Ovary (tissue), 9 donors: ENCODE data around the gene IL12RB1. TPM values are rescaled to one million over a fixed set of nuclear protein-coding genes. Genes with fewer than 3 reads are reported as not detected.

Experiments used
- DNase-seq, 5 donors: peaks; one replicate each; pipeline ENCODE4 v3.0.0-alpha.2; 2019 to 2020
- H3K27ac ChIP-seq, 2 donors: fragments of 200-600 bp; one replicate each; pipeline versions ENCODE4 v1.5.1 to v1.8.0; 2019 to 2022
- H3K27me3 ChIP-seq: fragments of 200-600 bp; one replicate; pipeline ENCODE4 v1.8.0; 2022
- H3K36me3 ChIP-seq: fragments of 200-600 bp; sonication (generic); one replicate; pipeline ENCODE4 v1.5.1; 2019
- H3K4me1 ChIP-seq: one replicate; pipeline ENCODE4 v1.8.1; 2013; ENCODE audit warnings: mild to moderate bottlenecking, moderate library complexity; ENCODE audit not compliant: insufficient read depth
- H3K4me3 ChIP-seq: fragments of 200-600 bp; sonication (generic); one replicate; pipeline ENCODE4 v1.5.1; 2017
- H3K9me3 ChIP-seq, 2 donors: fragments of 200-600 bp in 1 of 2; sonication (generic) in 1 of 2; one replicate each; pipeline versions ENCODE4 v1.5.1 to v1.8.1; 2013 to 2019; ENCODE audit warnings: mild to moderate bottlenecking in 1 of 2, moderate library complexity in 1 of 2
- CTCF ChIP-seq, 3 donors: fragments of 450-650 bp in 2 of 3; fragments of 200-600 bp in 1 of 3; IDR thresholded peaks; one replicate each; pipeline versions ENCODE4 v1.5.1 to v1.8.0; 2016 to 2022; ENCODE audit warnings: antibody characterized with exemption in 3 of 3, mild to moderate bottlenecking in 1 of 3
- EP300 ChIP-seq: sonication (generic); formaldehyde crosslinking; IDR thresholded peaks from one replicate; pipeline ENCODE4 v1.6.1; 2017; ENCODE audit warnings: antibody characterized with exemption
- POLR2A ChIP-seq: fragments of 450-650 bp; IDR thresholded peaks from one replicate; pipeline ENCODE4 v1.6.1; 2017; ENCODE audit warnings: antibody characterized with exemption, mild to moderate bottlenecking, moderate library complexity
- WGBS, 3 donors: extraction: QIAGEN DNeasy Blood & Tissue Kit in 1 of 3; methylation state at CpG; one replicate each; pipeline versions ENCODE4 v1.1.5 to v1.1.7; 2013 to 2017; 5-methylcytosine and 5-hydroxymethylcytosine counted together
- intact Hi-C, 4 donors: fragments of 100-400 bp; cut with DNase I; formaldehyde crosslinking; loops; one replicate each; pipeline versions ENCODE4 v1.11.0 to v1.15.1; 2022 to 2023
- polyA plus RNA-seq, 2 donors: library from polyadenylated mRNA; stranded (reverse); fragments of 200-250 nt in 1 of 2; fragments of 350-450 nt in 1 of 2; fragmentation: Illumina TruSeq in 1 of 2; extraction: RNeasy Lipid Tissue Mini Kit (QIAGEN cat#74804) in 1 of 2; gene quantifications; one replicate each; pipeline ENCODE4 v1.2.3, GENCODE V29; 2013 to 2014
- total RNA-seq, 7 donors: library from RNA; depleted of rRNA in 2 of 7; stranded (reverse); fragments of >200 nt in 2 of 7; fragmentation: NEBNext Ultra II Directional in 3 of 7; extraction: Animal tissue kit (Norgen Biotek cat#: 25700) in 3 of 7; gene quantifications; one replicate each; pipeline versions ENCODE4 v1.1.0 to v1.2.4, GENCODE V29; 2016 to 2023
- donor health status: DM: no; HTN: no; CAD: no; lungs with moderate emphysema.
- donor health status: DM: no; HTN: no; CAD: no.
- donor health status: Bipolar disorder and iron deficiency.
- donor health status: DM: yes; HTN: yes; CAD: no.
- donor health status: DM: no; HTN: no; CAD: no.
- donor health status: DM: yes; HTN: yes; CAD: no.

The IL12RB1 gene
- total and polyA plus RNA-seq, 9 donors: 0.22 to 0.89 (median 0.57) TPM

GRCh38 chr19:18065173-18065495 lies 21.6 kb downstream of the IL12RB1 start:
- H3K27ac ChIP-seq: no peak overlapping the region
- DNase-seq: no peak
- no peaks in the 10 kb centered on the region for H3K9me3 ChIP-seq
- 86 to 100% (median 90%) methylated on average over 1 of the region's 1 CpG for WGBS, 3 donors
- no peak overlapping the region for H3K4me3 ChIP-seq
- intact Hi-C loops: no loop called here
- H3K4me1 ChIP-seq: no peaks in the 10 kb centered on the region
- TF ChIP-seq EP300 (no peak), CTCF (IDR thresholded peaks at IDR 0.05) (no peak), POLR2A (no peak)
- no peaks in the 10 kb centered on the region for H3K36me3 ChIP-seq
- no peaks in the 10 kb centered on the region for H3K27me3 ChIP-seq

GRCh38 chr19:18063463-18063862 lies 23.3 kb downstream of the IL12RB1 start:
- WGBS, 3 donors: 68 to 73% (median 72%) methylated on average over 5 of the region's 5 CpGs
- Histone ChIP-seq H3K4me1 (no peaks in the 10 kb centered on the region), H3K36me3 (no peaks in the 10 kb centered on the region), H3K27ac (no peak overlapping the region), H3K9me3 (no peaks in the 10 kb centered on the region), H3K4me3 (no peak overlapping the region), H3K27me3 (no peaks in the 10 kb centered on the region)
- no peak for DNase-seq
- intact Hi-C loops: no loop called here
- TF ChIP-seq POLR2A: no peak
- TF ChIP-seq EP300: no peak
- no peak for TF ChIP-seq CTCF (IDR thresholded peaks at IDR 0.05)

- intact Hi-C loops: no loop called here
- 40 to 48% (median 43%) methylated on average over 8 of the region's 8 CpGs for WGBS, 3 donors
- H3K27me3 ChIP-seq: no peaks in the 10 kb centered on the region
- H3K36me3 ChIP-seq: no peaks in the 10 kb centered on the region
- H3K27ac ChIP-seq: no peak overlapping the region
- no peak overlapping the region for H3K4me3 ChIP-seq
- TF ChIP-seq EP300 (no peak), CTCF (IDR thresholded peaks at IDR 0.05) (no peak), POLR2A (no peak)
- no peak for DNase-seq
- H3K4me1 ChIP-seq: no peaks in the 10 kb centered on the region
- H3K9me3 ChIP-seq: no peaks in the 10 kb centered on the region
Measured at GRCh38 chr19:18062028-18062427, 24.7 kb downstream of the IL12RB1 start.

GRCh38 chr19:18060472-18060871 lies 26.3 kb downstream of the IL12RB1 start:
- Histone ChIP-seq H3K27ac (no peak overlapping the region), H3K4me3 (no peak overlapping the region), H3K9me3 (no peaks in the 10 kb centered on the region), H3K4me1 (no peaks in the 10 kb centered on the region), H3K36me3 (no peaks in the 10 kb centered on the region), H3K27me3 (no peaks in the 10 kb centered on the region)
- no peak for DNase-seq
- WGBS, 3 donors: 79 to 83% (median 82%) methylated on average over 6 of the region's 6 CpGs
- no peak for TF ChIP-seq POLR2A
- no peak for TF ChIP-seq EP300
- TF ChIP-seq CTCF (IDR thresholded peaks at IDR 0.05): no peak
- intact Hi-C loops: no loop called here

GRCh38 chr19:18059902-18060301 lies 26.8 kb downstream of the IL12RB1 start:
- Histone ChIP-seq H3K36me3 (no peaks in the 10 kb centered on the region), H3K4me1 (no peaks in the 10 kb centered on the region), H3K27me3 (no peaks in the 10 kb centered on the region), H3K9me3 (no peaks in the 10 kb centered on the region), H3K27ac (no peak overlapping the region), H3K4me3 (no peak overlapping the region)
- DNase-seq: no peak
- TF ChIP-seq CTCF (IDR thresholded peaks at IDR 0.05) (no peak), POLR2A (no peak), EP300 (no peak)
- 57 to 70% (median 68%) methylated on average over 4 to 5 of the region's 5 CpGs for WGBS, 3 donors
- intact Hi-C loops: loop anchor here (2.0 to 5.0 kb wide), 3 partner anchors 43 to 53 kb away; partner anchors contain the start of gene ARRDC2 (in 1 of the 4)
